Mammary epithelial cell (primary cell): ENCODE data around the gene INHBB.

Experiments
- CTCF ChIP-seq, 2 donors: IDR thresholded peaks in 1 of 2; conservative IDR thresholded peaks in 1 of 2; 2 replicates each; pipeline ENCODE4 v1.5.1; 2011 to 2012; ENCODE audit warnings: inconsistent platforms in 2 of 2, low read length in 2 of 2, mild to moderate bottlenecking in 2 of 2, control low read depth in 1 of 2, low read depth in 1 of 2; ENCODE audit not compliant: insufficient read depth in 1 of 2; ENCODE audit errors: extremely low read depth in 1 of 2
- EZH2 ChIP-seq: IDR thresholded peaks from 2 replicates; pipeline ENCODE4 v1.6.1; 2012; ENCODE audit warnings: low read length, inconsistent platforms, borderline replicate concordance

DNA sequence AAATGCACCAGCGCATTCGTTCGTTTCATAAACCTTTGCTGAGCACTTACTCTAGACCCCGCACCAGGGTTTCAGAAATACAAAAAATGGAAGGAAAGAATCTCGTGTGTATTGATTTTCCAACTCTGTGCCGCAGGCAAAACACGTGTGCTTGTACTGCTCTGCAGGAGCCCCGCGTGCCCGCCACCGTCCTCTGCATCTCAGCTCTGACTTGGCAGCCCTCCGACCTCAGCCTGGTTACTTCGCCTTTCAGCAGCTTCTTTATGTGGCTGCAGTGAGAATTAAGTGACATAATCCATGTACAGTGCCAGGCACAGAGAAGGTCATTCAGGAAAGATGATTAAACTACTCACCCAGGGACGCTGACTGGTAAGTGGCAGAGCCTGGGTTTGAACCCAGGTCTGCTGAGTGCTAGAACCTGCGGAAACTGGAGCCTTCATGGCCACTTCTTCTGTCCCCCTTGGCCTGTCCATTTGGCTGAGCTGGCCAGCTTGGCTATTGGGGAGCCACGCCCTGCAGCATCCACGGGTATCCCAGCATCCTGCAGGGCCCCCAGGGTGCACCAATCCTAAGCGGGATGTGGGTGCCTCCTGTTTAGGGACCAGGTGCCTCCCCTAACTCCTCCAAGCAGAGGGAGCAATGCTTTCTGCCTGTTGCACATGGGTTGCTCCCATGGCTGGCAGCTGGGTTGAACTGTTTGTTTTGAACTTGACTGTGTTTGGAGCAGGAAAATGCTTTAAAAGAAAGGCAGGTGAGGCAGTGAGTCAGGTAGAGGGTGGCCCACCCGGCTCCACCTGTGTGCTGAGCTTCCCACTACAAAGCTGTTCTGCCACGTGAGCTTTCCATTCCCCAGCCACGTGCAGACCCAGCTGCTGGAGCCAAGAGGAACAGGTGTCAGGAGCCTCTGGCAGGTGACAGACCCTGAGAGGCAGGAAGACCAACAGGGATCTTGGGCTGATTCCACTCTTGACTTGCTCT is 34.3 kb downstream of the INHBB start:
- TF ChIP-seq CTCF (conservative IDR thresholded peaks at IDR 0.05 in 1 of 2, IDR thresholded peaks at IDR 0.05 in 1 of 2; ENCODE audit: extremely low read depth in 1 of 2, insufficient read depth in 1 of 2, low read depth in 1 of 2, low read length in 2 of 2) (no peak), EZH2 (no peak)
